ENCODE data around the gene PIK3R1.

Gene PIK3R1

DNA sequence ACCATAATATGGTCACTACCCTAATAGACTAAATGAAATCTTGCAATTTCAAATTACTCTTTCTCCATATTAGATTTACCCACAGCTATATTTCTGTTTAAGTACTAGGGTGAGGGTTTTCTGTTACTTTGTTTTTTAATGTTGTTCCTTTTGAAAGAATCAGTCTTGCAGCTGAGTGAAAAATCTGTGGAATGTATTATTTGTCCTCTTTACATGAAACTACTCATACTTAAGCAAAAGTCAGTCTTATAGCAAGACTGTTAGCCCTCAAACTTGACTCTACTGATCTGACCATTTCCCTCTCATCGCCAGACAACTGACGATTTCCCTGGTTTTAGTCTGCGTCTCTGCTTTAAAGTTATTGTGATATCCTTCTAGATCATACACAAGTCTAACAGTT is 84.0 kb downstream of the PIK3R1 start:
- peaks cover 52 to 53% of the 10 kb centered on the region in 2 donors for H3K36me3 ChIP-seq (ENCODE audit: control insufficient read depth in 1 of 2, insufficient read depth in 2 of 2, low read length in 2 of 2)
- H3K9me3 ChIP-seq (ENCODE audit: control insufficient read depth in 1 of 2, low read length in 2 of 2), result no peaks in the 10 kb centered on the region
- no peak overlapping the region for H3K4me3 ChIP-seq (ENCODE audit: low read depth in 1 of 2, low read length in 2 of 2)
- no peaks in the 10 kb centered on the region for H3K27me3 ChIP-seq (ENCODE audit: control insufficient read depth in 1 of 2, insufficient read depth in 2 of 2, low read length in 2 of 2)
- H3K27ac ChIP-seq (ENCODE audit: low read depth, low read length), result no peak overlapping the region
- H3K4me1 ChIP-seq (ENCODE audit: control insufficient read depth in 1 of 2, insufficient read depth in 2 of 2, low read length in 2 of 2), result peaks cover 8 to 24% of the 10 kb centered on the region in 2 donors
- H3K9ac ChIP-seq (ENCODE audit: low read depth in 1 of 2, low read length in 2 of 2), result no peak overlapping the region

DNA sequence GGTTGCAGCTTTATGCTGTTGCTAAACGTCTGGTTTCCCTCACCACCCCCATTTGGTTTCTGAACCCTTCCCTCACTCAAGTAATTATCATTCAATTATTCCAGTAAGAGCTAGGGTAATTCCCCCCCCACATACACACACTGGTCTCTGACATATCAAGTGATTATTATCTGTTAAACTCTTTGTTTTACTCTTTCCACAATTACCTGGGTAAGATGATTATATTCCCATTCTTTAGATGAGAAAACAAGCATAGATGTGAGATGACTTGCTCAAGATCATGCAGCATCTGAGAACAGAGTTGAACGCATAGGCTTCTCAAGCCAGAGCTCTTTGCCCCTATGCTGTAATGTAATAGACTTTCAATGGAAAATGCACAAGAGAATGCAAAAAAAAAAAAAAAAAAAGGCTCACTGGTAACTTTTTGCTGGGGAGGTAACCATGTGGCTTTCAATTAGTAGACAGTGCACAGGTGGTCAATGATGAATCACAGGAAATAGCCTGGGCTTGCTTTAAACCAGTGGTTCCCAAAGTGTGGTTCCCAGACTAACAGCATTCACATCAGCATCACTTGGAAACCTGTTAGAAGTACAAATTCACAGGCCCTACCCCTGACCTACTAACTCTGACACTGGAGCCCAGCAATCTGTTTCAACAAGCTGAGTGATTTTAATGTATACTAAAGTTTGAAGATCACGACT is 87.6 kb downstream of the PIK3R1 start:
- Histone ChIP-seq H3K4me1 (ENCODE audit: control insufficient read depth in 1 of 2, insufficient read depth in 2 of 2, low read length in 2 of 2) (peaks cover 8 to 24% of the 10 kb centered on the region in 2 donors), H3K9ac (ENCODE audit: low read depth in 1 of 2, low read length in 2 of 2) (no peak overlapping the region), H3K27me3 (ENCODE audit: control insufficient read depth in 1 of 2, insufficient read depth in 2 of 2, low read length in 2 of 2) (no peaks in the 10 kb centered on the region), H3K27ac (ENCODE audit: low read depth, low read length) (no peak overlapping the region), H3K36me3 (ENCODE audit: control insufficient read depth in 1 of 2, insufficient read depth in 2 of 2, low read length in 2 of 2) (peaks cover 20 to 22% of the 10 kb centered on the region in 2 donors), H3K9me3 (ENCODE audit: control insufficient read depth in 1 of 2, low read length in 2 of 2) (no peaks in the 10 kb centered on the region), H3K4me3 (ENCODE audit: low read depth in 1 of 2, low read length in 2 of 2) (no peak overlapping the region)

DNA sequence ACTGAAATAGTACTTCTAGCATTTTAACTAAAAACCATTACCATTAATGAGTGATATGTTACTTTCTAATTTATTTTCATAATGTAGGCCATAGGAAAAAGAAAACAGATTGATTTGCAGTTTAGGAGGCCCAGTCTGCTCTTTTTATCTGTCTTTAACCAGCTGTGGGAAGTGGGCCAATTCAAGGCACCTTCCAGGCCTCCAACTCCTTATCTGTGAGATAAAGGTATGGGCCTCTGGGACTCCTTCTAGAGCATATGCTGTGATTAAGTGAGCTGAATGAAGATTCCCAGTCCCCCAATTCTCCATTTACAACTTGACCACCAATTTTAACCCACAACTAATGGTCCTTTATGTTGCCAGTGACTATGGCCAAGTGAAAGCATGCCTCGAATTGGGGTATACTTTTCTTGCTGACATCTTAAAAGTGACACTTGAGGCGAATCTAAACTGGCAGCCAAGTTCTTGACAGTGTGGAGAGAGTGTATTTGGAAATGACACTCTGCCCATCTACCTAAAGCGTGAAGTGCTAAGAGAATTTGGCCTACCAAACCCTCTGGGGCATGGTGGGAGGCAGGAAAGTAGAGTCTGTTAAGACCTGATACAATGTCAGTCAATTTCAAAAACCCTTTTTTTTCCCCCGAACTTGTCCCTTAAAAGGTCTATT is 88.3 kb downstream of the PIK3R1 start:
- Histone ChIP-seq H3K4me1 (ENCODE audit: control insufficient read depth in 1 of 2, insufficient read depth in 2 of 2, low read length in 2 of 2) (peaks cover 8 to 23% of the 10 kb centered on the region in 2 donors), H3K27ac (ENCODE audit: low read depth, low read length) (no peak overlapping the region), H3K4me3 (ENCODE audit: low read depth in 1 of 2, low read length in 2 of 2) (no peak overlapping the region), H3K9ac (ENCODE audit: low read depth in 1 of 2, low read length in 2 of 2) (no peak overlapping the region), H3K27me3 (ENCODE audit: control insufficient read depth in 1 of 2, insufficient read depth in 2 of 2, low read length in 2 of 2) (no peaks in the 10 kb centered on the region), H3K36me3 (ENCODE audit: control insufficient read depth in 1 of 2, insufficient read depth in 2 of 2, low read length in 2 of 2) (peaks cover 18 to 20% of the 10 kb centered on the region in 2 donors), H3K9me3 (ENCODE audit: control insufficient read depth in 1 of 2, low read length in 2 of 2) (no peaks in the 10 kb centered on the region)

DNA sequence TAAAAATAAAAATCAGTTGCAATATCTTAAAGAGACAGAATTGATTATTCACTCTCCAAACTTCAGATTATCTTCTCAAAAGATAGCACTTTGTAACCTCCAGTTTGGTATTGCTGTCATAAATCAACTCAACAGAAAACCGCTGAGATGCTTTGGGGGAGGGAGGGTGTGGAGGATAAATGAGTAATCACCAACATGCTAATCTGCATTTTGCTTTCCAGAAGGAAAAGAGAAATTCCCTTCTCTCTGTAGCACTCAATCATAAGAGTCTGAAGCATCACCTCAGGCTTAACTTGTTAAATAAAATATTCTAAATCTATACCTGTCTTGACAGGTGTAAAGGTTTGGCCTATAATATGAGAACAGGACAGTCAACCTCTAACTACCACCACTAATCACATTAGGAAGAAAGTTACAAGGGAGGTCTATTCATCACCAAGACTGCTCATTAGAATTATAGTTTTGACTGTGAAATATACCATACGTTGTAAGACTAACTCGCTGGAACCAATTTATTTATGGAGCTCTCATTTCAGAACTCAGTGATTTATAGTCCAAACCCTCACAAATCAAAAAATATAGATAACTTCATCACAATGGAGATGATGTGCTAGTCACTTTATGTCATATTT is 89.0 kb downstream of the PIK3R1 start:
- no peaks in the 10 kb centered on the region for H3K9me3 ChIP-seq (ENCODE audit: control insufficient read depth in 1 of 2, low read length in 2 of 2)
- H3K4me3 ChIP-seq (ENCODE audit: low read depth in 1 of 2, low read length in 2 of 2), result no peak overlapping the region

DNA sequence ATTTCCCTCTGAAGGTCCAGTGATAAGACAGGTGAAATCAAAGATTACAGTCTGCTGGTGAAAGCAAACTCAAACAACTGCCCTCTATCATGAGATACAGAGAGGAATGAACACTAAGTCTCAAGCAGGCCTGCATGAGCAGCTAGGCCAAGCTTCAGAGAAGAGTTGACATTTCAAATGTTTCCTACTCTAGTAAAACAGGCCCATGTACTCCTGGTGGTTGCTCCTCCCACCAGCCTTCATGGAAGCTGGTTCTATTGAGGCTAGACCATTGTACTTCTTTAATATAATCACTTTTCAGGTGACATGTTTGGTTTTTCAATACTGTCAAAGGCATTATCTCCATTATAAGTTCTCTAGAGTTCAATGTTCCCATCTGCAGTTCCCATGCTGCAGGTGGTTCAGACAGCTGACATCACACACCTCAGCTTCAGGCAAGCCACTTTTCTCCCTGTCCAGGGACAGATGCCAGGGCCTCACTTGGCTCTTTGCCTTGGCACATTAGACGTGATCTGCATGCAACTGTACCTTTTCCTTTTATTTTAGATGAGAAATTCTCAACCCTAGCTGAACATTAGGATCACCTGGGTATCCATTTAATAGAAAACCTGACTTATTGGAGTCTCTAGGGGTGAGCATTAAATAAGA is 89.8 kb downstream of the PIK3R1 start:
- Histone ChIP-seq H3K9me3 (ENCODE audit: control insufficient read depth in 1 of 2, low read length in 2 of 2) (no peaks in the 10 kb centered on the region), H3K36me3 (ENCODE audit: control insufficient read depth in 1 of 2, insufficient read depth in 2 of 2, low read length in 2 of 2) (peaks cover 6 to 7% of the 10 kb centered on the region in 2 donors), H3K4me3 (ENCODE audit: low read depth in 1 of 2, low read length in 2 of 2) (no peak overlapping the region), H3K4me1 (ENCODE audit: control insufficient read depth in 1 of 2, insufficient read depth in 2 of 2, low read length in 2 of 2) (peaks cover 8 to 20% of the 10 kb centered on the region in 2 donors), H3K27ac (ENCODE audit: low read depth, low read length) (no peak overlapping the region), H3K9ac (ENCODE audit: low read depth in 1 of 2, low read length in 2 of 2) (no peak overlapping the region), H3K27me3 (ENCODE audit: control insufficient read depth in 1 of 2, insufficient read depth in 2 of 2, low read length in 2 of 2) (no peaks in the 10 kb centered on the region)

More for the DNA sequence above, 89.0 kb downstream of the PIK3R1 start:
- Histone ChIP-seq H3K36me3 (ENCODE audit: control insufficient read depth in 1 of 2, insufficient read depth in 2 of 2, low read length in 2 of 2) (peaks cover 11 to 14% of the 10 kb centered on the region in 2 donors), H3K9ac (ENCODE audit: low read depth in 1 of 2, low read length in 2 of 2) (no peak overlapping the region), H3K27me3 (ENCODE audit: control insufficient read depth in 1 of 2, insufficient read depth in 2 of 2, low read length in 2 of 2) (no peaks in the 10 kb centered on the region), H3K4me1 (ENCODE audit: control insufficient read depth in 1 of 2, insufficient read depth in 2 of 2, low read length in 2 of 2) (peaks cover 8 to 20% of the 10 kb centered on the region in 2 donors), H3K27ac (ENCODE audit: low read depth, low read length) (no peak overlapping the region)

DNA sequence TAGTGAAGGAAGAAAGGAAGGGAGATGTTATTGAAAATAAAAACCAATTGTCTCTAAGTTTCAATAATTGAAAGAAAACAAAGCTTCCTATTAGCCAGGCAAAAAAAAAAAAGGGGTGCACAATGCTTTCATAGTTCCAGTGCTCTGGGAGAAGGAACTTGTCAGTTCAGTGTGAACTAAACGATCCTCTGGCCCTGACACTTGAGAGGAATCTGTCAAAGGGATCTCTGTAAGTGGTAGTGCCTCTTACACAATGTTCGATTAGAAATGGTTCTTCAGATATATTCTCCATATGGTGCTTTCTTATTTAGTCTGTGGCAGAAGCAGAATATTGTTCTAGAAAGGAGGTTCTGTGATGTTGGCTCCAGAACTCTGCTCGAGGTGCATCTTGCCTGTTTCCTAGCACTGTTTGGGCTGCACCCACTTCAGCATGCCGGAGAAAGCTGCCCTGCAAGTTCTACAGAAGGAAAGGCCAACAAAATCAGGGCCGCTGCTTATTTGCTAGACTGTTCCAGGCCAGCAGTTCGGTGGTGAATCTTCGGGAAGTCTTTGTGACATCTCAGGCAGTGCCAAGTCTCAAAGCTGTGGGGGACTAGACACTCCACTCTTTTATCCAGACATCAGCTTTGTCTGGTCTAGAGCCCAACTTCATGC is 90.9 kb downstream of the PIK3R1 start:
- no peak overlapping the region for H3K9ac ChIP-seq (ENCODE audit: low read depth in 1 of 2, low read length in 2 of 2)

DNA sequence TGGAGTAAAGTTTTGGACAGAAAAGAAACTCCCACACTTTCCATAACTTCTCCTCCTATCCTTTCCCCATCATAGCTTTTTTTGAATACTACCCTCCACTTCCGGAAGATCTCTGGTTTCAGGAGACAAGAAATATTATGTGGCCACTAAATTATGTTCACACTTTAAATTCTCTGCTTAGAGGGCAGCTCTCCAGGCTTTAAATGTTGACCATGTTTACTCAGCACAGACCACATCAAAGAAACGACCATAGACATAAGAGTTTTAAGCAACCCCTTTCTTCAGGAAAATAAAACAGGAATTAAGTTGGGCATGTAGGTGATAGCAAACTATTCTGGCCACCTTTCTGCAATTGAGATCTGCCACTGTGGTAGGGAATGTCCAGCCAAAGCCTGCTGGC is 97.8 kb downstream of the PIK3R1 start:
- H3K27ac ChIP-seq (ENCODE audit: low read depth, low read length), result no peak overlapping the region
- no peak overlapping the region for H3K9ac ChIP-seq (ENCODE audit: low read depth in 1 of 2, low read length in 2 of 2)
- no peaks in the 10 kb centered on the region for H3K27me3 ChIP-seq (ENCODE audit: control insufficient read depth in 1 of 2, insufficient read depth in 2 of 2, low read length in 2 of 2)
- no peak overlapping the region for H3K4me3 ChIP-seq (ENCODE audit: low read depth in 1 of 2, low read length in 2 of 2)
- peaks cover 0 to 9% of the 10 kb centered on the region in 2 donors for H3K4me1 ChIP-seq (ENCODE audit: control insufficient read depth in 1 of 2, insufficient read depth in 2 of 2, low read length in 2 of 2)
- no peaks in the 10 kb centered on the region for H3K9me3 ChIP-seq (ENCODE audit: control insufficient read depth in 1 of 2, low read length in 2 of 2)
- H3K36me3 ChIP-seq (ENCODE audit: control insufficient read depth in 1 of 2, insufficient read depth in 2 of 2, low read length in 2 of 2), result no peaks in the 10 kb centered on the region

More for the DNA sequence above, 90.9 kb downstream of the PIK3R1 start:
- no peaks in the 10 kb centered on the region for H3K27me3 ChIP-seq (ENCODE audit: control insufficient read depth in 1 of 2, insufficient read depth in 2 of 2, low read length in 2 of 2)
- H3K4me3 ChIP-seq (ENCODE audit: low read depth in 1 of 2, low read length in 2 of 2), result no peak overlapping the region
- peaks cover 8 to 20% of the 10 kb centered on the region in 2 donors for H3K4me1 ChIP-seq (ENCODE audit: control insufficient read depth in 1 of 2, insufficient read depth in 2 of 2, low read length in 2 of 2)
- H3K9me3 ChIP-seq (ENCODE audit: control insufficient read depth in 1 of 2, low read length in 2 of 2), result no peaks in the 10 kb centered on the region
- no peak overlapping the region for H3K27ac ChIP-seq (ENCODE audit: low read depth, low read length)
- H3K36me3 ChIP-seq (ENCODE audit: control insufficient read depth in 1 of 2, insufficient read depth in 2 of 2, low read length in 2 of 2), result peaks cover 3 to 4% of the 10 kb centered on the region in 2 donors

DNA sequence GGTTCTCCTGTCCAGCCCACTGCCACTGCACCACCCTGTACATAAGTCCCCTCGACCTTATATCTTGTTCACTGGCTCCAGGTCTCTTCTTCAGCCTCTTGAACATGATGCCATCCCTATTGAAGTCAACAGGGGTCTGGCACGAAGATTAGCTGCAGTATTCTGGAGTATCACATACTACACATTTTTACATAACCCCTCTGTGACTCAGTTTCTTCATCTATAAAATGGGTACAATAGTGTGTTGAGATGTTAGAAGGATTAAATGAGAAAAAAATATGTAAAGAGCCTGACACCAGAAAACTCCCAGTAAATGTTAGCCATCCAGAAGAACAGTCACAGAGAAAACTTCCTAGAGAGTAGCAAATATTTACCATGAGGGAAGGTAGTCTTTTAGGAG is 98.9 kb downstream of the PIK3R1 start:
- Histone ChIP-seq H3K36me3 (ENCODE audit: control insufficient read depth in 1 of 2, insufficient read depth in 2 of 2, low read length in 2 of 2) (no peaks in the 10 kb centered on the region), H3K4me3 (ENCODE audit: low read depth in 1 of 2, low read length in 2 of 2) (no peak overlapping the region), H3K27ac (ENCODE audit: low read depth, low read length) (no peak overlapping the region), H3K9me3 (ENCODE audit: control insufficient read depth in 1 of 2, low read length in 2 of 2) (no peaks in the 10 kb centered on the region), H3K4me1 (ENCODE audit: control insufficient read depth in 1 of 2, insufficient read depth in 2 of 2, low read length in 2 of 2) (peaks cover 3 to 16% of the 10 kb centered on the region in 2 donors), H3K9ac (ENCODE audit: low read depth in 1 of 2, low read length in 2 of 2) (no peak overlapping the region), H3K27me3 (ENCODE audit: control insufficient read depth in 1 of 2, insufficient read depth in 2 of 2, low read length in 2 of 2) (no peaks in the 10 kb centered on the region)

DNA sequence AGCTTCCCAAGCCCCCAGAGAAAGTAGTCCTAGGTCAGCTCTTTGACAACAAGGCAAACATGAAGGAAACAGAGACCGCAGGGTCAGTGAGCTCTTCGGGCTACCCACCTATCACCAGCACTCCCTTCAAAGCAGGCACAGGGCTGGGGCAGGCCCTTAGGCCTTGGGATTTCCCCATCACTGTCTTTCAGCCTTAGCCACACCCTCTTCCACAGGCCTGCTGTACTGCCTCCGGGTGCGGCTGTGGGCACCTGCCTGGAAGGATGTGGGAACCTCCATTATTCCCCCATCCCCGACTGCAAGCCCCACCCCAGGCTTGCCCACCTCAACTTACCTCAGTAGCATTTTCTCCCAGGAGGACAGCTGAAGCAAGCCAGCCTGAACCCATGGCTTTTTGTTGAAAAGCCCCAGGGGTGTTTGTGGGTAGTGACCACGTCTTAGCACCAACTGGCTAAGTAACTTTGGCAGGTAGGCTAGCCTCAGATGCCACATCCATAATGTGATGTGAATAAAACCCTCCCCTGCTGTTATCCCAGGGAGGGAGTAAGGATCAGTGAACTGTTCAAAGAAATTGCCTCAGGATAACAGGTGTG is 100.2 kb downstream of the PIK3R1 start:
- Histone ChIP-seq H3K9ac (ENCODE audit: low read depth in 1 of 2, low read length in 2 of 2) (no peak overlapping the region), H3K4me3 (ENCODE audit: low read depth in 1 of 2, low read length in 2 of 2) (no peak overlapping the region), H3K27ac (ENCODE audit: low read depth, low read length) (no peak overlapping the region), H3K9me3 (ENCODE audit: control insufficient read depth in 1 of 2, low read length in 2 of 2) (no peaks in the 10 kb centered on the region), H3K36me3 (ENCODE audit: control insufficient read depth in 1 of 2, insufficient read depth in 2 of 2, low read length in 2 of 2) (no peaks in the 10 kb centered on the region), H3K4me1 (ENCODE audit: control insufficient read depth in 1 of 2, insufficient read depth in 2 of 2, low read length in 2 of 2) (peaks cover 6 to 29% of the 10 kb centered on the region in 2 donors), H3K27me3 (ENCODE audit: control insufficient read depth in 1 of 2, insufficient read depth in 2 of 2, low read length in 2 of 2) (no peaks in the 10 kb centered on the region)
